ENCODE data around the gene EIF4EBP3. TPM values are rescaled to one million over a fixed set of nuclear protein-coding genes. Genes with fewer than 3 reads are reported as not detected.

EIF4EBP3 gene
- total RNA-seq, 2 experiments from 2014 or later: 8.0 to 11.6 TPM

DNA sequence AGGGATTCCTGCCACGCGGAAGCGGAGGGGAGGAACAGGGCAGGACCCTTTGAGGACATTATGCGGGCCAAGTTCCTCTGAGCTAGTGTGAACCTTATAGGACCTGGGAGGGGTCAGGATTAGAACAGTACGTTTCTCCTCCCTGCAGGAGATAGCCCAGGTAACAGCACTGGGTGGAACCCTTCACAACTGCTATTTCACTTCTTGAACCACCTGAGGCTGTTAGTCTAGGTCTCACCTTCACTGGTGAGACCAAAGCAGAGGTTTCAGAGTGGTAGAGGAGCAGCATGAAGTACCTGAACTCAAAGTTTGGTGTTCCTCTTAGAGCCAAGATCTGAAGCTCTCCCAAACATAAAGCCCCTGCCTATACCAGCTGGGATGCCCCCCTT, 832 bp downstream of the EIF4EBP3 start:
- Mint-ChIP-seq H3K27me3 (no peaks in the 10 kb centered on the region), H3K9me3 (no peaks in the 10 kb centered on the region), H3K27ac (peak overlapping the region; percentile 83), H3K36me3 (ENCODE audit: low read depth) (peaks cover 58% of the 10 kb centered on the region), H3K4me1 (peaks cover 62% of the 10 kb centered on the region), H3K4me3 (peak overlapping the region; percentile 66)
- ChIA-PET CTCF (interaction anchor here (0.8 to 3.3 kb wide), 13 partner anchors 9 to 178 kb away, joined by 3 to 18 read pairs (median 7); partner anchors contain the start of genes APBB3, CD14, IK and NDUFA2), POLR2A (interaction anchor here (0.7 to 5.8 kb wide), 12 partner anchors 10 to 308 kb away, joined by 3 to 101 read pairs (median 10); partner anchors contain the start of genes ANKHD1, APBB3, HARS1 and HARS2)
- no peak for DNase-seq

DNA sequence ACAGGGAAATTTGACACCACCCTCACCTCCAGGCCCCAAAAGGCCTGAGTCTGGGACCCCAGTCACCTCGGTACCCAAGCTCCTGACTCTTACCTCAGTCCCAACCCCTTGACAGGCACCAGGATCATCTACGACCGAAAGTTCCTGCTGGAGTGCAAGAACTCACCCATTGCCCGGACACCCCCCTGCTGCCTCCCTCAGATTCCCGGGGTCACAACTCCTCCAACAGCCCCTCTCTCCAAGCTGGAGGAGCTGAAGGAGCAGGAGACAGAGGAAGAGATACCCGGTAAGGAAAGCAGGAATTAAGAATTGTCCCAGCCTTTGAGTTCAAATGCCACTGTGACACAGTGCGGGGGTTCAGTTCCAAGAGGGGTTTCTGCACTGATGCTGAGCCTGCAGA, 1.3 kb downstream of the EIF4EBP3 start:
- ChIA-PET CTCF (interaction anchor here (0.8 to 3.3 kb wide), 4 partner anchors 9 to 90 kb away, joined by 3 to 18 read pairs (median 12); partner anchors contain the start of genes CD14, SRA1 and TMCO6), POLR2A (interaction anchor here (0.7 to 5.8 kb wide), 9 partner anchors 10 to 147 kb away, joined by 3 to 101 read pairs (median 10); partner anchors contain the start of genes ANKHD1, APBB3, HARS1 and HARS2)
- H3K36me3 Mint-ChIP-seq (ENCODE audit: low read depth): peaks cover 60% of the 10 kb centered on the region
- no peak overlapping the region for H3K4me3 Mint-ChIP-seq
- no peak for DNase-seq
- H3K4me1 Mint-ChIP-seq: peaks cover 67% of the 10 kb centered on the region
- H3K27me3 Mint-ChIP-seq: no peaks in the 10 kb centered on the region
- no peaks in the 10 kb centered on the region for H3K9me3 Mint-ChIP-seq
- peak overlapping the region; percentile 83 for H3K27ac Mint-ChIP-seq

DNA sequence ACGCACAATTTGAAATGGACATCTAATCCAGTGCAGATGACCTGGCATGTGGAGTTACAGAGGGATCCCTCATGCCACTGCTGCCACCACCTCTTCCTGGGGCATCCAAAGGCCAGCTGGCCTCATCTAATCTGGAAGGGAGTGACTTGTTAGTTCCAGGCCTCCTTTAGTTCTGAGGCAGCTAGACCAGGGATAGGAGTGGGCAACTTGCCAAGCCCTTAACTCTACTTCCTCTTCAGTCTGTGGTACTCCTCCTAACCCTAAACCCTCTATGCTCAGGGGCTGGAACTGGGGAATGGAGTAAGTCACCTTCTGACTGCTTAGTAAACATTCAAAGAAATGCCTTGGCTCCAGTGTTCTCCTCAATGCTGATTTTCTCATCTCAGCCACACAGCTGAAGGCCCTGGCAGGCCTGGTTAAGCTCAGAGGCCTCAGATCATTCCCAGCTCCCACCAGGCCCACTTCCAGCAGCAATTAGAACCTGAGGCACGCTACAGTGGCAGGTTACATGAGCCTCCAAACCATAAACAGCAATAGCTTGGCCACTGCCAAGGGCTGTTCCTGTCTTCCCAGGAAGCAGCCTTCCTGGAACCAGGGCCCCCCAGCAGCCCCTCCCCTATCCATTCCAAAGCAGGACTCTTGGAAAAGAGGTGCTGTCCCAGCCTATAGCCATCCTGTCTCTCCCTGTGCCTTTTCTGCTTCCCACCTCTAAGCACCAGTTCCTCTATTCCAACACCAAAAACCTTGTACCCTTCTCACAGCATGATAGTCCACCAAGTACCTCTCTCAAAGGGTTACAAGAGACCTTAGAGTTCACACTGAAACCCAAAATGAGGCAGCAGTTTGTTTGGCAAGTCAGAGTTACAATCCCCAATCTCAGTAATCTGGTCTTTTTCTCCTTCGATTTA, 2.0 kb downstream of the EIF4EBP3 start:
- no peak overlapping the region for H3K4me3 Mint-ChIP-seq
- no peak for DNase-seq
- CTCF ChIA-PET: no interaction called here
- H3K9me3 Mint-ChIP-seq: no peaks in the 10 kb centered on the region
- peak overlapping the region; percentile 83 for H3K27ac Mint-ChIP-seq
- H3K27me3 Mint-ChIP-seq: no peaks in the 10 kb centered on the region
- H3K4me1 Mint-ChIP-seq: peaks cover 74% of the 10 kb centered on the region
- POLR2A ChIA-PET: interaction anchor here (1.0 to 5.8 kb wide), 5 partner anchors 11 to 98 kb away, joined by 3 to 101 read pairs (median 6); partner anchors contain the start of genes APBB3, IK, NDUFA2 and SLC35A4
- peaks cover 61% of the 10 kb centered on the region for H3K36me3 Mint-ChIP-seq (ENCODE audit: low read depth)

DNA sequence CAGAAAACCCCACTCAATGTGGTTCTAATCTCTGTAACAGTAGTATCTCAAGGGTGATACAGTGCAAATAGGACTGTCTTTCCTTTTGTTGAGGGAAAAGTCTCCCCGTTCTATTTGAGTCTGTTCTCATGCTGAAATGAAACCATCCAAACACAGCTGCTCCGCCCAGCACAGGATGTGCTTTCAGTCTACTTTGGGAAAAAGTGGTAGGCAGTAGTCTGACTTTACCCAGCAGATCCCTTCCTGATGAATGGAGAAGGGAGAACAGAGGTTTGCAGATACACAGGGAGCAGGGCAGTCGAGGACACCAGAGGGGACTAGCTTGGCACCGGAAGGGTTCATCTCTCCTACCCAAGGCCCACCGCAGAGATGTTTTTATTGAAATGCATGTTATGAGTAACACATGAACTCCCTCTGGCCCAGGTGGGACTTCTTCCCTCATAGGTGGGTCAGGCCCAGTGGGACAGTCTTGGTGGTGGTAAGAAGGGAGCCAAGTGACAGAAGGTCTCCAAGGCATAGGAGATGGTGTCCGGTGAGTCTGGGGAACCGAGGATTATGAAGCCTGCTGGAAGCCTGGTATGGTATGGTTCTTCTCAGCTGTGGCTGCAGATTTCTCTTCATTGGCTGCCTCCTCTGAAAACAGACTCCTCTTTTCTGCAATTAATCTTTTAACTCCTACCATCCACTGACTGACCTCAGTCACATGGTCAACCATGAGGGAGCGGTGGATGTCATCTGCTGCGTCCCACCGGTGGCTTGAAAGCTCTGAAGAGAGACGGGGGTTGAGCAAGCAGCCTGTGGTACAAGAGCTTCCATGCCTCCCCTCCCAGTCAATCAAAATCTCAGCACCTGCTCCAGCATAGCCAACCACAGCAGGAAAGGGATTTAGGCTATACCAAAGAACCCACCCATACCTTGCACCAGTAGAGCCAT, 3.0 kb downstream of the EIF4EBP3 start:
- no peak for DNase-seq
- Mint-ChIP-seq H3K4me1 (peaks cover 82% of the 10 kb centered on the region), H3K27me3 (no peaks in the 10 kb centered on the region), H3K9me3 (no peaks in the 10 kb centered on the region), H3K4me3 (no peak overlapping the region), H3K27ac (peak overlapping the region; percentile 55), H3K36me3 (ENCODE audit: low read depth) (peaks cover 62% of the 10 kb centered on the region)
- POLR2A ChIA-PET: interaction anchor here (0.7 to 5.8 kb wide), 4 partner anchors 10 to 149 kb away, joined by 3 to 101 read pairs (median 4); partner anchors contain the start of genes APBB3, IK, NDUFA2 and SLC35A4
- CTCF ChIA-PET: interaction anchor here (1.3 kb wide), 1 partner anchor 83 kb away, joined by 3 read pairs; the partner anchor contains the start of gene CD14

DNA sequence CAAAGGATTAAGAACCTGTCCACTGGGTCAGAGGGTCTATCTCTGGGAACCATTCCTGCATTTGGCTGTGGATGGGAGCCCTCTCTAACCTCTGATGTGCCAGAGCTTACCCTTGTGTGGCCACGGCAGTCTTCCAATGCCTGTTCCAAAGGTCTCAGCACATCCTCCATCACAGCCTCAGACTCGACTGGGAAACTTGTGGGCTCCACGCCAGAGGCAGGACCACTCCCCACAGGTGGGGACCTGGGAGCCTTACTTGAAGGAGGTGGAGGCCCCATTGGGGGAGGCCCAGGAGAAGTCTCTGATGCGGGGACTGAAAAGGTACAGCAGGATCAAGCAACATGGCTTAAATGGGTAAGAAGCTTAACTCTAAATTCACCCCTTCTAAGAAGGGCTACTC, 4.4 kb downstream of the EIF4EBP3 start:
- H3K4me1 Mint-ChIP-seq: peaks cover 88% of the 10 kb centered on the region
- no peaks in the 10 kb centered on the region for H3K9me3 Mint-ChIP-seq
- H3K27me3 Mint-ChIP-seq: no peaks in the 10 kb centered on the region
- POLR2A ChIA-PET: interaction anchor here (1.0 to 5.8 kb wide), 4 partner anchors 9 to 150 kb away, joined by 3 to 101 read pairs (median 4); partner anchors contain the start of genes ANKHD1, APBB3, HARS1 and HARS2
- H3K4me3 Mint-ChIP-seq: no peak overlapping the region
- CTCF ChIA-PET: no interaction called here
- no peak overlapping the region for H3K27ac Mint-ChIP-seq
- H3K36me3 Mint-ChIP-seq (ENCODE audit: low read depth): peaks cover 72% of the 10 kb centered on the region
- DNase-seq: no peak

DNA sequence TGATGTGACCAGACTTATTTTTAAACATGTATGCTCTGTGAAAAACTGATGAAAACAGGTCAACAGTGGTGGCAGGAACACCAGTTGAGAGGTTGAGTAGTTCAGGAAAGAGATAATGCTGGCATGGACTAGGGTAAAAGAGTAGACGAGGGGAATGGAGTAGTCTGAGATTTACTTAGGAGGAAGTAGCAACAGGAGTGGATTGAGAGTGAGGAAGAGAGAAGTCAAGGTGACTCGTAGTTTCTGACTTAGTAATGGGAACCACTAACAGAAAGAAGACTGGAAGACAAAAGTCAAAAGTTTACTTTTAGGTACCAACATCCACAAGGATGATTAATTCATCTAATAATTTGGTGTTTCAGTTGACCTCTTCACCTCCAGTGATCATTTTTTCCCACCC, 6.2 kb downstream of the EIF4EBP3 start:
- H3K4me3 Mint-ChIP-seq: no peak overlapping the region
- no peaks in the 10 kb centered on the region for H3K9me3 Mint-ChIP-seq
- H3K4me1 Mint-ChIP-seq: peaks cover 81% of the 10 kb centered on the region
- DNase-seq: no peak
- H3K27ac Mint-ChIP-seq: peak overlapping the region; percentile 61
- H3K36me3 Mint-ChIP-seq (ENCODE audit: low read depth): peaks cover 79% of the 10 kb centered on the region
- H3K27me3 Mint-ChIP-seq: no peaks in the 10 kb centered on the region
- ChIA-PET POLR2A (interaction anchor here (1.3 to 1.6 kb wide), 2 partner anchors 10 to 94 kb away, joined by 3 to 6 read pairs; partner anchors contain the start of genes APBB3, IK, NDUFA2 and SLC35A4), CTCF (interaction anchor here (1.4 kb wide), 1 partner anchor 81 kb away, joined by 4 read pairs; no protein-coding TSS in a partner anchor)

DNA sequence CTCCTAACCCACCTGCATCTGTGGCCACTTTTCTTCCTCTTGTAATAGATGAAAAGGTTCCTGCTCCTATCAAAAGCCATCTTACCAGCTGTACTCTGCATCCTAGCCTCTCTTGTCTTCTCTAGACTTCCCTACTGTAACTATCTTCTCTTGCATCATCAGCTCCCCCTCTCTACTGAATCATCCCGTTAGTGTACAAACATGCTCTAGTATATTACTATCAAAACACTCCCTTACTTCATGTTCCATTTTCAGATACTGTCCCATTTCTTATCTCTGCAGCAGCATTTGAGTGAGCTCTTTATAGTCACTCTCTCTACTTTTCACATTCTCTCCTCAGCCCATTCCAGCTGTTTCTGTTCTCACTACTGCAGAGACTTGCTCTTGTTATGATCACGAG, 7.0 kb downstream of the EIF4EBP3 start:
- peaks cover 73% of the 10 kb centered on the region for H3K4me1 Mint-ChIP-seq
- H3K27ac Mint-ChIP-seq: peak overlapping the region; percentile 27
- no peak for DNase-seq
- no peaks in the 10 kb centered on the region for H3K27me3 Mint-ChIP-seq
- H3K4me3 Mint-ChIP-seq: no peak overlapping the region
- POLR2A ChIA-PET: interaction anchor here (0.6 to 1.3 kb wide), 2 partner anchors 14 to 93 kb away, joined by 3 to 4 read pairs; partner anchors contain the start of genes IK and NDUFA2
- no peaks in the 10 kb centered on the region for H3K9me3 Mint-ChIP-seq
- H3K36me3 Mint-ChIP-seq (ENCODE audit: low read depth): peaks cover 72% of the 10 kb centered on the region
- CTCF ChIA-PET: no interaction called here

DNA sequence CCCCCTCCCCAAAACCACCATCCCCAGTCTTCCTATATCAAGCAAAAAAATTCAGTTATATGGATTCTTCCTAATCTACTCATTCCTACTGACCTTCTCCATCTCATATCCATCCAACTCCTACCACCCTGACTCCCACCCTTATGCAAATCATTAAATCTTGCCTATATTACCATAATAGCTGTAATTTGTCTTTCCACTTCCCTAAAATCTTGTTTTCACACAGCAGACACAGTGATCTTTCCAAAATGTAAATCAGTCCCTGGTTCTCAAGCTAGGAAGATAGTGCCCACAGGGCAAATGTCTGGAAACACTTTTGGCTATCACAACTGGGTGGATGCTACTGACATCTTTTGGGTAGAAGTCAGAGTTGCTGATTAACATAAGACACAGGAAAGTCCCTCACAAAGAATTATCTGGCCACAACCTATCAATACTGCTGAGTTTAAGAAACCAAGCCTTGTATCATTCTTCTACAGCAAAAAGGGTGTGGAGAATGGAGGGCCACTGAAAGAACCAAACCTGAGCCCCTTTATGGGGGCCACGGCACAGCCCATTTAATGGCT, 8.4 kb downstream of the EIF4EBP3 start:
- CTCF ChIA-PET: interaction anchor here (0.6 to 0.8 kb wide), 2 partner anchors 9 to 198 kb away, joined by 3 to 4 read pairs; no protein-coding TSS in a partner anchor
- Mint-ChIP-seq H3K27ac (peak overlapping the region; percentile 79), H3K36me3 (ENCODE audit: low read depth) (peaks cover 61% of the 10 kb centered on the region), H3K4me3 (peak overlapping the region; percentile 83), H3K27me3 (no peaks in the 10 kb centered on the region), H3K4me1 (peaks cover 59% of the 10 kb centered on the region), H3K9me3 (no peaks in the 10 kb centered on the region)
- DNase-seq: no peak
- POLR2A ChIA-PET: interaction anchor here (0.6 to 10.7 kb wide), 5 partner anchors 7 to 90 kb away, joined by 3 to 101 read pairs (median 3); partner anchors contain the start of genes EIF4EBP3, IK and NDUFA2

DNA sequence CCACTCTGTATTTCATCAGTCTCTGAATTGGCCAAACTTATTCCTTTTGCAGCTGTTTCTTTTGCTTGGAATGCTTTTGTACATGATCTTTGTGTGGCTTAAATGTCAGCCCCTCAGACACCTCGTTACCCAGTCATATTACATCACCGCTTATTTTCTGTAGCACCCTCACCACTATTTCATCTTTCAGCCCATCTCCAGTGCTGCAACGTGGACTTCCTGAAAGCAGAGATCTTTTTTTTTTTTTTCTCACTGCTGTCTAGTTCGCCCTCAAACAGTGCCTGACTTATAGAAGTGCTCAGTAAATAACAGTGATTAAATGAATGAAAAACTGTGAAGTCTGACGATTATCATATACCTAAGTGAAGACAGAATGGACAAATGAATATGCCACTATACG, 9.0 kb downstream of the EIF4EBP3 start:
- H3K4me1 Mint-ChIP-seq: peaks cover 56% of the 10 kb centered on the region
- no peaks in the 10 kb centered on the region for H3K9me3 Mint-ChIP-seq
- no peaks in the 10 kb centered on the region for H3K27me3 Mint-ChIP-seq
- peaks cover 55% of the 10 kb centered on the region for H3K36me3 Mint-ChIP-seq (ENCODE audit: low read depth)
- no peak for DNase-seq
- H3K27ac Mint-ChIP-seq: peak overlapping the region; percentile 79
- peak overlapping the region; percentile 83 for H3K4me3 Mint-ChIP-seq
- CTCF ChIA-PET: interaction anchor here (0.6 to 1.1 kb wide), 3 partner anchors 9 to 317 kb away, joined by 3 to 4 read pairs (median 4); no protein-coding TSS in a partner anchor
- POLR2A ChIA-PET: interaction anchor here (1.0 to 10.7 kb wide), 6 partner anchors 7 to 155 kb away, joined by 3 to 101 read pairs (median 15); partner anchors contain the start of genes ANKHD1, EIF4EBP3, IK and NDUFA2

DNA sequence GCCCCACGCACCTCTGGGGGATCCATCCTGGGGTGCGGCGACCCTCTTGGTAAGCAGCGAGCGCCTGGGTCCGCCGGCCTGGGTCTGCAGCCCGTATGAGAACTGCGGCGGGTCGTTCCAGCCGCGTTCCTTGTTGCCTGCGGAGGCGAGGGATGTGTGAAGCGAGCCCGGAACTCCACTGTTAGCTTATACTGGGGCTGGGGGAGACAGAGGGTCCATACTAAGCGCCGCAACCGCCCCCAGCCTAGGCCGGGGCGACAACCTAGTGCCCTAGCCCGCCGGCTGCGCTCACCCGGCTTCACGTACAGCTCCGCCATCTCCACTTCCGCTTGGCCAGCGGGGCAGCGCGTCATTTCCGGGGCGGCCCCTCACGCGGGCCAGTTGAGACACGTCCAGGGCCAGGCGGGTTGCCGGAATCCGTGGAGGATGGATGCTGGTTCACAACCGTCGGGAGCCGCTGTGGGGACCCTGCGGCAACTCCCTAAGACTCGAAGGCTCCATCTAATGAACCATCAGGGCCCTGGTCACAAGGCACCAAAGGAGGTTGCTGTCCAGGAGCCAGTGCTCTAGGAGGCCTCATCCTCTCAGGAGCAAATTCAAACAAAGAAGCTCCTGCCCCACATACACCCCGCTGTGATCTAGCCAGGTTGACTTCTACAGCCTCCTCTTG, 9.8 kb downstream of the EIF4EBP3 start, which contains the start of gene SRA1:
SRA1 (minus strand) TSS at position 338 of the 670 bp plus-strand sequence; CDS start at position 317, 21 bp downstream.
- H3K4me1 Mint-ChIP-seq: peaks cover 50% of the 10 kb centered on the region
- peak within 1 kb of the TSS; percentile 79 for H3K27ac Mint-ChIP-seq
- peak within 1 kb of the TSS; percentile 83 for H3K4me3 Mint-ChIP-seq
- POLR2A ChIA-PET: interaction anchor here (0.8 to 10.7 kb wide), 11 partner anchors 8 to 156 kb away, joined by 3 to 101 read pairs (median 8); partner anchors contain the start of genes ANKHD1, EIF4EBP3, IK and NDUFA2
- H3K9me3 Mint-ChIP-seq: no peaks in the 10 kb centered on the region
- H3K36me3 Mint-ChIP-seq (ENCODE audit: low read depth): peaks cover 46% of the 10 kb centered on the region
- H3K27me3 Mint-ChIP-seq: no peaks in the 10 kb centered on the region
- CTCF ChIA-PET: interaction anchor here (1.0 to 1.5 kb wide), 5 partner anchors 9 to 318 kb away, joined by 3 to 6 read pairs (median 4); partner anchors contain the start of gene EIF4EBP3
- peak; percentile 91 for DNase-seq

DNA sequence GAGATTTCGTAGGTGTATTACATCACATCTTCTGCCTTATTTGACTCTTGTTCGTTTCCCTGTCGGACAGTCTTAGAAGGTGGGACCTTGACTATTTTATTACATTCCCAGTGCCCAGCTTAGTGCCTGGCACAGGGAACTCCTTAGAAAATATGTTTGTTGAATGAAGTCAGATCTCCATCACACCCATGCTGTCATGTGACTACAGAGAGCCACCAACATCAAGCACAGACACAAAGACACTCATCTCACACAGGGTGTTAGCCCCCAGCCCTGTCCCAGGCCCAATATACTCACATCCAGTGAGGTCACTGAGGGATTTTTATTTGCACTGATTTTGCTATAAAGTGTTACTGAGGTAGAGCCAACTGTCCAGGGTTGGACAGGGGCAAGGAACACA, 10.5 kb downstream of the EIF4EBP3 start:
- H3K27me3 Mint-ChIP-seq: no peaks in the 10 kb centered on the region
- ChIA-PET CTCF (interaction anchor here (0.6 to 1.5 kb wide), 3 partner anchors 10 to 77 kb away, joined by 3 to 5 read pairs (median 3); no protein-coding TSS in a partner anchor), POLR2A (interaction anchor here (0.8 to 10.7 kb wide), 11 partner anchors 8 to 156 kb away, joined by 3 to 101 read pairs (median 8); partner anchors contain the start of genes ANKHD1, EIF4EBP3, IK and NDUFA2)
- H3K36me3 Mint-ChIP-seq (ENCODE audit: low read depth): peaks cover 41% of the 10 kb centered on the region
- no peak for DNase-seq
- H3K4me3 Mint-ChIP-seq: peak overlapping the region; percentile 83
- H3K4me1 Mint-ChIP-seq: peaks cover 52% of the 10 kb centered on the region
- H3K9me3 Mint-ChIP-seq: no peaks in the 10 kb centered on the region
- H3K27ac Mint-ChIP-seq: peak overlapping the region; percentile 79
